Measurements from ENCODE around the gene SDK2. TPM values are rescaled to one million over a fixed set of nuclear protein-coding genes. Genes with fewer than 3 reads are reported as not detected.

Gene SDK2
- polyA plus RNA-seq, 2 of the 4 experiments (the other 2 are of a cell fraction) = 0.36 to 0.57 TPM

DNA sequence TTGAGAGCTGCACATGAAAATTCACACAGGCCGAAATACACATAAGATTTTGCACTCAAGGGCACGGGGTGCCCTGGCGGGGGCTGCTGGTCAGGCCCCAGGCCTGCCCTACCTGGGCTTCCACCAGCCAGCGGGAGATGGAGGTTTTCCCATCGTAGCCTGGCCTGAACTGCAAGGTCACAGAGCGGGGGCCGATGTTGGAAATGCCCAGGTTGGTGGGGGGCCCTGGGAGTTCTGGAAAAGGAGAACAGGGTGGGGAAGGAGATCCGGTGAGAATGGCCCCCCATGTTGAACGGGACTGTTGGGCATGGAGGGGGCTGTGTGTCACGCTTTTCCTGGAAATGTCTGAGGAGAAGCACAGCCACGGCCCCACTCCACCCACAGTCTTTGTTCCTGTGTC lies 245.2 kb downstream of the SDK2 start (continued):
- no peak for TF ChIP-seq RCOR1 (IDR thresholded peaks at IDR 0.05; ENCODE audit: low read depth, low read length)
- TF ChIP-seq ZSCAN20 (CRISPR knock-in tag; IDR thresholded peaks at IDR 0.05) = no peak
- TF ChIP-seq RNF2 (IDR thresholded peaks at IDR 0.05; ENCODE audit: borderline replicate concordance, low read depth) = no peak

GRCh38 chr17:73397856-73398540 lies 246.2 kb downstream of the SDK2 start:
- FAIRE-seq (no peak), ATAC-seq (no peak), DNase-seq (ENCODE audit: low read depth in 1 of 2, low spot score in 1 of 2) (no peak)
- ChIA-PET CTCF (interaction anchor here (1.1 to 1.2 kb wide), 2 partner anchors 23 to 32 kb away, joined by 3 to 5 read pairs; no protein-coding TSS in a partner anchor), POLR2A (no interaction called here)
- Histone ChIP-seq H3K9me3 (no peaks in the 10 kb centered on the region), H3K4me1 (no peaks in the 10 kb centered on the region), H3K27ac (no peak overlapping the region), H3K4me2 (no peak overlapping the region), H3K4me3 (no peak overlapping the region)
- WGBS (ENCODE audit: missing lambda C conversion rate) = 72% methylated on average over 16 of the region's 17 CpGs
- no peak for TF ChIP-seq NFE2L2 (conservative IDR thresholded peaks at IDR 0.05; ENCODE audit: low read length)
- TF ChIP-seq BCL3 (IDR thresholded peaks at IDR 0.05) = no peak
- TF ChIP-seq CBX8 (IDR thresholded peaks at IDR 0.05) = no peak
- TF ChIP-seq EHF (CRISPR knock-in tag; IDR thresholded peaks at IDR 0.05) = no peak
- no peak for TF ChIP-seq FOXS1 (CRISPR knock-in tag; IDR thresholded peaks at IDR 0.05)
- no peak for TF ChIP-seq GATA3 (IDR thresholded peaks at IDR 0.05; ENCODE audit: borderline replicate concordance)
- no peak for TF ChIP-seq KDM1A (IDR thresholded peaks at IDR 0.05; ENCODE audit: low read depth)
- TF ChIP-seq, protein P1, sequence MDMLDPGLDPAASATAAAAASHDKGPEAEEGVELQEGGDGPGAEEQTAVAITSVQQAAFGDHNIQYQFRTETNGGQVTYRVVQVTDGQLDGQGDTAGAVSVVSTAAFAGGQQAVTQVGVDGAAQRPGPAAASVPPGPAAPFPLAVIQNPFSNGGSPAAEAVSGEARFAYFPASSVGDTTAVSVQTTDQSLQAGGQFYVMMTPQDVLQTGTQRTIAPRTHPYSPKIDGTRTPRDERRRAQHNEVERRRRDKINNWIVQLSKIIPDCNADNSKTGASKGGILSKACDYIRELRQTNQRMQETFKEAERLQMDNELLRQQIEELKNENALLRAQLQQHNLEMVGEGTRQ (IDR thresholded peaks at IDR 0.05) = no peak

GRCh38 chr17:73397278-73397826 lies 246.9 kb downstream of the SDK2 start:
- FAIRE-seq = no peak

GRCh38 chr17:73396431-73397277 lies 247.6 kb downstream of the SDK2 start:
- FAIRE-seq = no peak
- TF ChIP-seq NPAS2 (CRISPR knock-in tag; IDR thresholded peaks at IDR 0.05; ENCODE audit: borderline replicate concordance) (no peak), SMC3 (IDR thresholded peaks at IDR 0.05) (no peak), FOSL2 (IDR thresholded peaks at IDR 0.05) (no peak), FOSL2 (CRISPR knock-in tag; IDR thresholded peaks at IDR 0.05) (no peak), EP300 (IDR thresholded peaks at IDR 0.05) (no peak), RNF2 (IDR thresholded peaks at IDR 0.05; ENCODE audit: borderline replicate concordance, low read depth) (no peak), TP53 (CRISPR knock-in tag; IDR thresholded peaks at IDR 0.05) (no peak), E2F6 (IDR thresholded peaks at IDR 0.05; ENCODE audit: borderline replicate concordance, low read depth) (no peak)
- TF ChIP-seq, protein P2, sequence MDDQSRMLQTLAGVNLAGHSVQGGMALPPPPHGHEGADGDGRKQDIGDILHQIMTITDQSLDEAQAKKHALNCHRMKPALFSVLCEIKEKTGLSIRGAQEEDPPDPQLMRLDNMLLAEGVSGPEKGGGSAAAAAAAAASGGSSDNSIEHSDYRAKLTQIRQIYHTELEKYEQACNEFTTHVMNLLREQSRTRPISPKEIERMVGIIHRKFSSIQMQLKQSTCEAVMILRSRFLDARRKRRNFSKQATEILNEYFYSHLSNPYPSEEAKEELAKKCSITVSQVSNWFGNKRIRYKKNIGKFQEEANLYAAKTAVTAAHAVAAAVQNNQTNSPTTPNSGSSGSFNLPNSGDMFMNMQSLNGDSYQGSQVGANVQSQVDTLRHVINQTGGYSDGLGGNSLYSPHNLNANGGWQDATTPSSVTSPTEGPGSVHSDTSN (IDR thresholded peaks at IDR 0.05) = no peak
- TF ChIP-seq, protein P3, sequence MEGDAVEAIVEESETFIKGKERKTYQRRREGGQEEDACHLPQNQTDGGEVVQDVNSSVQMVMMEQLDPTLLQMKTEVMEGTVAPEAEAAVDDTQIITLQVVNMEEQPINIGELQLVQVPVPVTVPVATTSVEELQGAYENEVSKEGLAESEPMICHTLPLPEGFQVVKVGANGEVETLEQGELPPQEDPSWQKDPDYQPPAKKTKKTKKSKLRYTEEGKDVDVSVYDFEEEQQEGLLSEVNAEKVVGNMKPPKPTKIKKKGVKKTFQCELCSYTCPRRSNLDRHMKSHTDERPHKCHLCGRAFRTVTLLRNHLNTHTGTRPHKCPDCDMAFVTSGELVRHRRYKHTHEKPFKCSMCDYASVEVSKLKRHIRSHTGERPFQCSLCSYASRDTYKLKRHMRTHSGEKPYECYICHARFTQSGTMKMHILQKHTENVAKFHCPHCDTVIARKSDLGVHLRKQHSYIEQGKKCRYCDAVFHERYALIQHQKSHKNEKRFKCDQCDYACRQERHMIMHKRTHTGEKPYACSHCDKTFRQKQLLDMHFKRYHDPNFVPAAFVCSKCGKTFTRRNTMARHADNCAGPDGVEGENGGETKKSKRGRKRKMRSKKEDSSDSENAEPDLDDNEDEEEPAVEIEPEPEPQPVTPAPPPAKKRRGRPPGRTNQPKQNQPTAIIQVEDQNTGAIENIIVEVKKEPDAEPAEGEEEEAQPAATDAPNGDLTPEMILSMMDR (IDR thresholded peaks at IDR 0.05) = no peak

More at GRCh38 chr17:73397278-73397826, 246.9 kb downstream of the SDK2 start:
- H3K27ac ChIP-seq = no peak overlapping the region
- H3K4me2 ChIP-seq = no peak overlapping the region
- ATAC-seq (no peak), DNase-seq (ENCODE audit: low read depth in 1 of 2, low spot score in 1 of 2) (no peak)
- H3K4me1 ChIP-seq = no peaks in the 10 kb centered on the region
- ChIA-PET CTCF (interaction anchor here (1.1 to 1.9 kb wide), 4 partner anchors 24 to 142 kb away, joined by 3 to 9 read pairs (median 4); no protein-coding TSS in a partner anchor), POLR2A (no interaction called here)
- TF ChIP-seq HDAC2 (IDR thresholded peaks at IDR 0.05) (no peak), HEYL (CRISPR knock-in tag; IDR thresholded peaks at IDR 0.05) (no peak), HOXB13 (CRISPR knock-in tag; IDR thresholded peaks at IDR 0.05; ENCODE audit: low read depth) (no peak), ZSCAN20 (CRISPR knock-in tag; IDR thresholded peaks at IDR 0.05) (no peak), EP300 (IDR thresholded peaks at IDR 0.05) (no peak), RFX5 (IDR thresholded peaks at IDR 0.05) (no peak), RCOR1 (IDR thresholded peaks at IDR 0.05; ENCODE audit: low read depth, low read length) (no peak), SMC3 (IDR thresholded peaks at IDR 0.05) (no peak), JUNB (IDR thresholded peaks at IDR 0.05) (no peak), NPAS2 (CRISPR knock-in tag; IDR thresholded peaks at IDR 0.05; ENCODE audit: borderline replicate concordance) (no peak), GATA3 (IDR thresholded peaks at IDR 0.05; ENCODE audit: borderline replicate concordance) (no peak), CHD2 (IDR thresholded peaks at IDR 0.05; ENCODE audit: low read length, partially characterized antibody) (no peak), POLR2A (IDR thresholded peaks at IDR 0.05; ENCODE audit: low read length) (no peak), MAZ (IDR thresholded peaks at IDR 0.05; ENCODE audit: borderline replicate concordance, low read depth, low read length) (no peak), KDM1A (IDR thresholded peaks at IDR 0.05; ENCODE audit: low read depth) (no peak)
- 69% methylated on average over 17 of the region's 17 CpGs for WGBS (ENCODE audit: missing lambda C conversion rate)
- no peaks in the 10 kb centered on the region for H3K9me3 ChIP-seq
- H3K4me3 ChIP-seq = no peak overlapping the region

More at GRCh38 chr17:73396431-73397277, 247.6 kb downstream of the SDK2 start:
- ChIA-PET CTCF (interaction anchor here (1.1 to 1.9 kb wide), 4 partner anchors 25 to 141 kb away, joined by 3 to 9 read pairs (median 4); no protein-coding TSS in a partner anchor), POLR2A (no interaction called here)
- no peaks in the 10 kb centered on the region for H3K4me1 ChIP-seq
- ATAC-seq = no peak; a peak in 2 of 6 replicates
- no peak overlapping the region for H3K4me3 ChIP-seq
- no peaks in the 10 kb centered on the region for H3K9me3 ChIP-seq
- 77% methylated on average over 21 of the region's 21 CpGs for WGBS (ENCODE audit: missing lambda C conversion rate)
- H3K27ac ChIP-seq = no peak overlapping the region
- DNase-seq (ENCODE audit: low read depth in 1 of 2, low spot score in 1 of 2) = no peak
- H3K4me2 ChIP-seq = no peak overlapping the region

Data from A549 (cell line).